A673 (cell line): ENCODE data around the gene ITGAV. TPM values are rescaled to one million over a fixed set of nuclear protein-coding genes. Genes with fewer than 3 reads are reported as not detected.

Experiments
- BruUV-seq: library from RNA; stranded (reverse); fragments of 400-500 nt; replicated peaks from 2 replicates; lab custom pipeline; 2021; lab: Mats Ljungman, UMichigan
- CTCF ChIA-PET: fragments of 300-600 bp; sonication (Branson Sonifier 250); formaldehyde crosslinking; loops from one replicate; lab custom pipeline; 2022; ENCODE audit warnings: antibody characterized with exemption; lab: Charles Lee
- POLR2A ChIA-PET: fragments of 300-600 bp; sonication (Branson Sonifier 250); formaldehyde crosslinking; loops from one replicate; lab custom pipeline; 2022; ENCODE audit warnings: antibody characterized with exemption; ENCODE audit not compliant: low non-redundant PET; lab: Charles Lee
- DNase-seq: peaks from one replicate; pipeline ENCODE4 v3.0.0-alpha.2; 2015; ENCODE audit warnings: low spot score
- H3K27ac ChIP-seq: fragments of 200-600 bp; sonication (generic); 2 replicates; pipeline ENCODE4 v1.5.1; 2016; ENCODE audit warnings: mixed run types, low read depth, mild to moderate bottlenecking, mixed read lengths, antibody characterized with exemption, low read length; ENCODE audit not compliant: poor library complexity, severe bottlenecking
- H3K27me3 ChIP-seq: fragments of 200-600 bp; sonication (generic); replicated peaks from 2 replicates; pipeline ENCODE4 v1.6.1; 2017; ENCODE audit warnings: mixed run types, low read depth, mild to moderate bottlenecking, mixed read lengths, antibody characterized with exemption, low read length; ENCODE audit not compliant: insufficient read depth, poor library complexity
- H3K36me3 ChIP-seq: fragments of 200-600 bp; sonication (generic); 2 replicates; pipeline ENCODE4 v1.6.1; 2016; ENCODE audit warnings: mixed run types, mild to moderate bottlenecking, mixed read lengths, antibody characterized with exemption, low read length; ENCODE audit not compliant: insufficient read depth, poor library complexity, severe bottlenecking
- H3K4me1 ChIP-seq: fragments of 200-600 bp; sonication (generic); 2 replicates; pipeline ENCODE4 v1.6.1; 2017; ENCODE audit warnings: mixed run types, mild to moderate bottlenecking, mixed read lengths, antibody characterized with exemption, low read length; ENCODE audit not compliant: insufficient read depth, poor library complexity, severe bottlenecking
- H3K4me3 ChIP-seq: fragments of 200-600 bp; sonication (generic); 2 replicates; pipeline ENCODE4 v1.5.1; 2016; ENCODE audit warnings: low read depth, mixed run types, mild to moderate bottlenecking, mixed read lengths, low read length; ENCODE audit not compliant: poor library complexity, severe bottlenecking
- H3K9me3 ChIP-seq: fragments of 200-600 bp; sonication (generic); 2 replicates; pipeline ENCODE4 v1.6.1; 2016; ENCODE audit warnings: mixed run types, low read depth, mild to moderate bottlenecking, mixed read lengths, antibody characterized with exemption, low read length; ENCODE audit not compliant: poor library complexity, severe bottlenecking
- EZH2 ChIP-seq: fragments of 200-600 bp; sonication (generic); IDR thresholded peaks from 2 replicates; pipeline ENCODE4 v1.6.1; 2017; ENCODE audit warnings: borderline replicate concordance, low read depth, mild to moderate bottlenecking, mixed read lengths, antibody characterized with exemption, low read length; ENCODE audit not compliant: poor library complexity, severe bottlenecking
- intact Hi-C: fragments of 100-400 bp; cut with micrococcal nuclease; formaldehyde crosslinking; loops from one replicate; pipeline ENCODE4 v1.10.0; 2022; ENCODE audit not compliant: unreplicated experiment
- total RNA-seq: library from RNA; stranded (reverse); gene quantifications from 2 replicates; pipeline ENCODE4 v1.2.3, GENCODE V29; 2021
- TF ChIP-seq, protein P1 (sequence below): fragments of 300-800, 200-600 bp; sonication (generic); conservative IDR thresholded peaks from 2 replicates; pipeline ENCODE4 v1.5.1; 2017; ENCODE audit warnings: low read depth, mild to moderate bottlenecking, antibody characterized with exemption, low read length, moderate library complexity, mixed read lengths

The ITGAV gene
- total RNA-seq, 1 experiment from 2014 or later: 28.4 TPM

DNA sequence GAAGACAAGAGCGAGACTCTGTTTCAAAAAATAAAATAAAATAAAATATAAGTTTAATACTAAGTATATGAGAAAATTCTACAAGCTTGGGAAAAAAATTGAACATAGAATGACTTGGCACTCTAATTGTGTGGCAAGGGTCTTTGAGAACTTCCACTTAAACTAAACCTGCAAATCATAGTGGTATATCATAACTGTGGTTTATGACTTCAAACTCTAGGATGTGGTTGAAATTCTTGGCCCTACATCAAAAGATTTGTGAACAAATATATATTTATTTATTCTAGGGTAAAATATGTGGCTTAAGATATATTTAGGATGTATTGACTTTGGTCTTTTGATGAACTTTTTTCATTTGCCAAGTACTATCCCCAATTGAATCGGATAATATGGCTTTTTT is 100.9 kb downstream of the ITGAV start:
- ChIA-PET CTCF (no interaction called here), POLR2A (no interaction called here)
- Histone ChIP-seq H3K4me1 (no peaks in the 10 kb centered on the region), H3K9me3 (peaks cover 7% of the 10 kb centered on the region), H3K27ac (no peak overlapping the region), H3K4me3 (no peak overlapping the region), H3K27me3 (no peaks in the 10 kb centered on the region), H3K36me3 (no peaks in the 10 kb centered on the region)
- TF ChIP-seq EZH2: no peak
- TF ChIP-seq, protein P1, sequence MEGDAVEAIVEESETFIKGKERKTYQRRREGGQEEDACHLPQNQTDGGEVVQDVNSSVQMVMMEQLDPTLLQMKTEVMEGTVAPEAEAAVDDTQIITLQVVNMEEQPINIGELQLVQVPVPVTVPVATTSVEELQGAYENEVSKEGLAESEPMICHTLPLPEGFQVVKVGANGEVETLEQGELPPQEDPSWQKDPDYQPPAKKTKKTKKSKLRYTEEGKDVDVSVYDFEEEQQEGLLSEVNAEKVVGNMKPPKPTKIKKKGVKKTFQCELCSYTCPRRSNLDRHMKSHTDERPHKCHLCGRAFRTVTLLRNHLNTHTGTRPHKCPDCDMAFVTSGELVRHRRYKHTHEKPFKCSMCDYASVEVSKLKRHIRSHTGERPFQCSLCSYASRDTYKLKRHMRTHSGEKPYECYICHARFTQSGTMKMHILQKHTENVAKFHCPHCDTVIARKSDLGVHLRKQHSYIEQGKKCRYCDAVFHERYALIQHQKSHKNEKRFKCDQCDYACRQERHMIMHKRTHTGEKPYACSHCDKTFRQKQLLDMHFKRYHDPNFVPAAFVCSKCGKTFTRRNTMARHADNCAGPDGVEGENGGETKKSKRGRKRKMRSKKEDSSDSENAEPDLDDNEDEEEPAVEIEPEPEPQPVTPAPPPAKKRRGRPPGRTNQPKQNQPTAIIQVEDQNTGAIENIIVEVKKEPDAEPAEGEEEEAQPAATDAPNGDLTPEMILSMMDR: no peak
- intact Hi-C loops: no loop called here
- no TSS peak for BruUV-seq
- DNase-seq: no peak

DNA sequence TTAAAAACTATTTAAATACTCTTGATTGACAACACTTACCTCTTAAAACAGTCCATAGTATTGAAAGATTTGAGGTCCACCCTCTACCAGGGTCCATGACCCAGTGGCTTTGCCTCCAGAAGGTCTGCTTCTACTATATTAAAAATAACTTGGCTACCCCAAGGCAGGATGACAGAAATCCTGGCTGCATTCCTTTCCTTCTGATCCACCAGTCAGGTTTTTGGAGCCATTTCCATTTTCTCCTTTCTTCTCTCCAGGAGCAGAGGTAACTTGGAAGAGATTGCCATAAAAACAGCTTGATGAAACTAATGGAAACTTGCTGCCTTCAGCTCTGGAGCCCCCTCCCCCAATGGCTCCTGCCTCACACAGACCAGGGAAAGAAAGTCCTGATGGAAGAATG is 101.4 kb downstream of the ITGAV start:
- intact Hi-C loops: no loop called here
- BruUV-seq: no TSS peak
- H3K4me3 ChIP-seq: no peak overlapping the region
- H3K36me3 ChIP-seq: no peaks in the 10 kb centered on the region
- H3K4me1 ChIP-seq: no peaks in the 10 kb centered on the region
- H3K27me3 ChIP-seq: no peaks in the 10 kb centered on the region
- POLR2A ChIA-PET: no interaction called here
- H3K27ac ChIP-seq: no peak overlapping the region
- peaks cover 7% of the 10 kb centered on the region for H3K9me3 ChIP-seq
- DNase-seq: no peak
- TF ChIP-seq, protein P1: no peak
- TF ChIP-seq EZH2: no peak
- CTCF ChIA-PET: no interaction called here

DNA sequence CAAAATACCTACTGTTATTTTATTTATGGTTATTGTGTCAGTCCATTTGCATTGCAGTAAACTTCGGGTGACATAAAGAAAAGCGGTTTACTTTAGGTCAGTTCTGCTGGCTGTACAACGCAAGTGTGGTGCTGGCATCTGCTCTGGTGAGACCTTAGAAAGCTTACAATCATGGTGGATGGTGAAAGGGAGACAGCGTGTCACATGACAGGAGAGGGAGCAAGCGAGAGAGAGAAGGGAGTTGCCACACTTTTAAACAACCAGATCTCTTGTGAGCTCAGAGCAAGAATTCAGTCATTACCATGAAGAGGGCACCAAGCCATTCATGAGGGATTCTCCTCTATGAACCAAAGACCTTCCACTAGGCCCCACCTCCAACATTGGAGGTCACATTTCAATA is 102.0 kb downstream of the ITGAV start:
- intact Hi-C loops: no loop called here
- no TSS peak for BruUV-seq
- Histone ChIP-seq H3K27ac (no peak overlapping the region), H3K9me3 (peaks cover 7% of the 10 kb centered on the region), H3K36me3 (no peaks in the 10 kb centered on the region), H3K4me3 (no peak overlapping the region), H3K27me3 (no peaks in the 10 kb centered on the region), H3K4me1 (no peaks in the 10 kb centered on the region)
- TF ChIP-seq, protein P1: no peak
- no peak for TF ChIP-seq EZH2
- no peak for DNase-seq
- ChIA-PET POLR2A (no interaction called here), CTCF (no interaction called here)
